Liver (tissue), 9 donors: ENCODE data around the gene RNPS1. TPM values are rescaled to one million over a fixed set of nuclear protein-coding genes. Genes with fewer than 3 reads are reported as not detected.
A peak's percentile ranks its signal among the peaks of the same experiment; 100 is the strongest.

Experiments
- DNase-seq: peaks from one replicate; pipeline ENCODE4 v3.0.0-alpha.2; 2017; ENCODE audit warnings: low spot score
- H3K27ac ChIP-seq, 2 donors: one replicate each; pipeline ENCODE4 v1.7.0; 2013; ENCODE audit warnings: inconsistent platforms in 2 of 2, low read length in 2 of 2, control low read depth in 1 of 2, low read depth in 1 of 2, mild to moderate bottlenecking in 1 of 2
- H3K27me3 ChIP-seq, 4 donors: one replicate each; pipeline versions ENCODE4 v1.6.1 to v1.7.0; 2013; ENCODE audit warnings: low read length in 3 of 4, inconsistent platforms in 1 of 4, mild to moderate bottlenecking in 1 of 4, moderate library complexity in 1 of 4; ENCODE audit not compliant: control insufficient read depth in 4 of 4, insufficient read depth in 4 of 4
- H3K36me3 ChIP-seq, 4 donors: one replicate each; pipeline versions ENCODE4 v1.6.1 to v1.7.0; 2013; ENCODE audit warnings: low read length in 3 of 4, mild to moderate bottlenecking in 3 of 4, low read depth in 1 of 4, moderate library complexity in 1 of 4; ENCODE audit not compliant: control insufficient read depth in 4 of 4, insufficient read depth in 3 of 4
- H3K4me1 ChIP-seq, 4 donors: one replicate each; pipeline versions ENCODE4 v1.6.1 to v1.7.0; 2013; ENCODE audit warnings: low read length in 3 of 4, mild to moderate bottlenecking in 3 of 4, moderate library complexity in 1 of 4; ENCODE audit not compliant: control insufficient read depth in 4 of 4, insufficient read depth in 4 of 4
- H3K4me3 ChIP-seq, 3 donors: one replicate each; pipeline versions ENCODE4 v1.6.1 to v1.7.0; 2013; ENCODE audit warnings: low read length in 3 of 3, control low read depth in 1 of 3, low read depth in 1 of 3, mild to moderate bottlenecking in 1 of 3
- H3K9ac ChIP-seq, 2 donors: one replicate each; pipeline ENCODE4 v1.7.0; 2013; ENCODE audit warnings: low read length in 2 of 2, mild to moderate bottlenecking in 2 of 2, moderate library complexity in 2 of 2, control low read depth in 1 of 2, low read depth in 1 of 2
- H3K9me3 ChIP-seq, 4 donors: one replicate each; pipeline versions ENCODE4 v1.6.1 to v1.7.0; 2013; ENCODE audit warnings: low read length in 3 of 4; ENCODE audit not compliant: control insufficient read depth in 4 of 4
- ATF3 ChIP-seq: IDR thresholded peaks from 2 replicates; pipeline ENCODE4 v1.6.1; 2016; ENCODE audit warnings: antibody characterized with exemption
- CTCF ChIP-seq: fragments of 150-350 bp; IDR thresholded peaks from 2 replicates; pipeline ENCODE4 v1.5.1; 2017; ENCODE audit warnings: improper control_type of control experiment, low read depth, low read length; ENCODE audit not compliant: missing input control
- FOXA1 ChIP-seq: IDR thresholded peaks from 2 replicates; pipeline ENCODE4 v1.6.1; 2016; ENCODE audit warnings: antibody characterized with exemption
- FOXA2 ChIP-seq: IDR thresholded peaks from 2 replicates; pipeline ENCODE4 v1.6.1; 2016; ENCODE audit warnings: antibody characterized with exemption
- GABPA ChIP-seq, 2 donors: IDR thresholded peaks in 1 of 2; conservative IDR thresholded peaks in 1 of 2; 2 replicates each; pipeline ENCODE4 v1.6.1; 2016; ENCODE audit warnings: antibody characterized with exemption in 2 of 2, mild to moderate bottlenecking in 1 of 2, moderate library complexity in 1 of 2
- HNF4A ChIP-seq, 2 donors: conservative IDR thresholded peaks; 2 replicates each; pipeline ENCODE4 v1.6.1; 2016; ENCODE audit warnings: antibody characterized with exemption in 2 of 2, mild to moderate bottlenecking in 2 of 2
- JUND ChIP-seq, 2 donors: IDR thresholded peaks; 2 replicates each; pipeline ENCODE4 v1.6.1; 2016; ENCODE audit warnings: antibody characterized with exemption in 2 of 2
- NR2F2 ChIP-seq: IDR thresholded peaks from 2 replicates; pipeline ENCODE4 v1.6.1; 2016; ENCODE audit warnings: antibody characterized with exemption
- RAD21 ChIP-seq, 2 donors: IDR thresholded peaks; 2 replicates each; pipeline ENCODE4 v1.6.1; 2016; ENCODE audit warnings: antibody characterized with exemption in 2 of 2, mild to moderate bottlenecking in 2 of 2
- REST ChIP-seq: IDR thresholded peaks from 2 replicates; pipeline ENCODE4 v1.6.1; 2016; ENCODE audit warnings: antibody characterized with exemption, mild to moderate bottlenecking
- RXRA ChIP-seq, 2 donors: IDR thresholded peaks; 2 replicates each; pipeline ENCODE4 v1.6.1; 2017 to 2018; ENCODE audit warnings: antibody characterized with exemption in 2 of 2, mild to moderate bottlenecking in 1 of 2
- SP1 ChIP-seq: IDR thresholded peaks from 2 replicates; pipeline ENCODE4 v1.6.1; 2018; ENCODE audit warnings: antibody characterized with exemption, mild to moderate bottlenecking
- TAF1 ChIP-seq: conservative IDR thresholded peaks from 2 replicates; pipeline ENCODE4 v1.6.1; 2016; ENCODE audit warnings: antibody characterized with exemption, mild to moderate bottlenecking
- ZBTB33 ChIP-seq: IDR thresholded peaks from 2 replicates; pipeline ENCODE4 v1.6.1; 2016; ENCODE audit warnings: antibody characterized with exemption
- WGBS: extraction: QIAGEN DNeasy Blood & Tissue Kit; methylation state at CpG from one replicate; pipeline ENCODE4 v1.1.7; 2013; 5-methylcytosine and 5-hydroxymethylcytosine counted together
- polyA plus RNA-seq, 2 donors: library from polyadenylated mRNA; stranded (reverse) in 1 of 2; unstranded in 1 of 2; fragments of 200-250 nt in 1 of 2; fragments of >200 nt in 1 of 2; fragmentation: Nextera tagmentation in 1 of 2; extraction: Ambion mirVana in 1 of 2; gene quantifications; one replicate each; pipeline versions ENCODE4 v1.2.1 to v1.2.3, GENCODE V29; 2013 to 2015
- total RNA-seq, 2 donors: library from RNA; depleted of rRNA; stranded (reverse); fragments of >200 nt; gene quantifications; one replicate each; pipeline ENCODE4 v1.2.3, GENCODE V29; 2014
- TF ChIP-seq, protein P1 (sequence below): IDR thresholded peaks from 2 replicates; pipeline ENCODE4 v1.6.1; 2016; ENCODE audit warnings: antibody characterized with exemption
- donor health status: healthy.
- donor health status: healthy.
- donor health status: healthy.
- donor health status: healthy.
- donor health status: healthy.

Gene RNPS1
- total and polyA plus RNA-seq, 4 donors, result 31.3 to 38.2 (median 36.7) TPM

DNA sequence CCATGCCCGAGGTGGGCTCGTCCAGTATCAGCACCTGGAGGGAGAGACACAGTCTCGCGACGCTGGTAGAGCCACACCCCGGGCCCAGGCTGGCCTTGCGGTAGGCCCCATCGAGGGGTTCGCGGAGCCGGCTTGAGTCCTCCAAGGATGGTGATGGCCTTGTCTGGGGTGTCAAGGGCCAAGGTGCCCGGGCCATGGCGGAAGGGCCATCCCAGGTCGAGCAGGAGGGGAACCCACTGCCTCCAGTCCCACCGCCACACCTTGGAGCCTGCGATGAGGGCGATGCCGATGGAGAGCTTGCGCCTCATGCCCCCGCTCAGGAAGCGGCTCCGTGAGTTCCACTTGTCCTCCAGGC is 29.6 kb upstream of the RNPS1 start:
- Histone ChIP-seq H3K4me1 (no peaks in the 10 kb centered on the region), H3K27me3 (no peaks in the 10 kb centered on the region), H3K4me3 (no peak overlapping the region), H3K36me3 (no peaks in the 10 kb centered on the region), H3K27ac (no peak overlapping the region), H3K9me3 (no peaks in the 10 kb centered on the region), H3K9ac (no peak overlapping the region)
- WGBS, result 97% methylated on average over 22 of the region's 22 CpGs
- TF ChIP-seq, protein P1, sequence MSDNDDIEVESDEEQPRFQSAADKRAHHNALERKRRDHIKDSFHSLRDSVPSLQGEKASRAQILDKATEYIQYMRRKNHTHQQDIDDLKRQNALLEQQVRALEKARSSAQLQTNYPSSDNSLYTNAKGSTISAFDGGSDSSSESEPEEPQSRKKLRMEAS, result no peak
- TF ChIP-seq RXRA (IDR thresholded peaks at IDR 0.05), result no peak
- DNase-seq, result no peak

DNA sequence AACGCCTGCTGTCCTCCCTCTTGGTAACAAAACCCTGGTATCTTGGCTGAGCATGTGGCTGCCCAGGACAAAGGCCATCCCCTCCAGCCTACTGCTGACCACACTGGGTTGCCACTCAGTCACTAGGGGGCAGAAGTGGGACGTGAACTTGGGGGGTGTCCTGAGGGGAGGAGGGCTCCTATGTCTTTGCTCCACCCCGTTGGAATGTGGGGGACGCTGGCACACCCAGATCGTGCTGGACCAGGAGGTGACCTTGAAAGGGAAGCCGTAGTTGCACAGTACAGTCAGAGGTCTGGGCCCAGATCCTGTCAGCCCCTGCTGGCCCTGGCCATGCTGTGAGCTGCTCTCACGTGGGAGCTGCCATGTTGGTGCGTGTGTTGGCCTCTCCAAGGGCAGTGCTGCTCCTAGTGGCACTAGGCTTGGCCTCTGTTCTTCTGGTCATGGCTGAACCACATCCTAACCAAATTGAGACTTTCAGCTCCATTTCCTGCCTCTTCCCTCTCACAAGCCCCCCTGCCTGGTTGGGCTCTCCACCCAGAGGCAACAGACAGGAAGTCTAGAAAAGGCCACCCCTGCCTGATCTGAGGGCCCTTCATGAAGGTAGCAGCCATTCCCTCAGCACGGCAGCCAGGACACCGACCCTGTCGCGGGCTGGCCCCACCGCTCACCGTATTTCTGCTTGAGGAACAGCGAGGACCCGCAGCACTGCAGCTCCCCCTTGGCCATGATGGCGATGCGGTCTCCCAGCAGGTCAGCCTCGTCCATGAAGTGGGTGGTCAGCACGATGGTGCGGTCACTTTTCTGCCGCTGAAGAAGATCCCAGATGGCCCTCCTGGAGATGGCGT is 29.0 kb upstream of the RNPS1 start:
- no peaks in the 10 kb centered on the region for H3K9me3 ChIP-seq
- no peak overlapping the region for H3K4me3 ChIP-seq
- no peak overlapping the region for H3K27ac ChIP-seq
- H3K27me3 ChIP-seq, result no peaks in the 10 kb centered on the region
- H3K36me3 ChIP-seq, result no peaks in the 10 kb centered on the region
- H3K4me1 ChIP-seq, result no peaks in the 10 kb centered on the region
- H3K9ac ChIP-seq, result no peak overlapping the region
- WGBS, result 83% methylated on average over 23 of the region's 23 CpGs
- TF ChIP-seq ATF3 (no peak), CTCF (peak; percentile 40), HNF4A (conservative IDR thresholded peaks at IDR 0.05) (peak; percentile 4 to 17), NR2F2 (no peak), SP1 (no peak), RAD21 (IDR thresholded peaks at IDR 0.05) (peak in 1 of 2 donors; percentile 75)
- no peak for DNase-seq

DNA sequence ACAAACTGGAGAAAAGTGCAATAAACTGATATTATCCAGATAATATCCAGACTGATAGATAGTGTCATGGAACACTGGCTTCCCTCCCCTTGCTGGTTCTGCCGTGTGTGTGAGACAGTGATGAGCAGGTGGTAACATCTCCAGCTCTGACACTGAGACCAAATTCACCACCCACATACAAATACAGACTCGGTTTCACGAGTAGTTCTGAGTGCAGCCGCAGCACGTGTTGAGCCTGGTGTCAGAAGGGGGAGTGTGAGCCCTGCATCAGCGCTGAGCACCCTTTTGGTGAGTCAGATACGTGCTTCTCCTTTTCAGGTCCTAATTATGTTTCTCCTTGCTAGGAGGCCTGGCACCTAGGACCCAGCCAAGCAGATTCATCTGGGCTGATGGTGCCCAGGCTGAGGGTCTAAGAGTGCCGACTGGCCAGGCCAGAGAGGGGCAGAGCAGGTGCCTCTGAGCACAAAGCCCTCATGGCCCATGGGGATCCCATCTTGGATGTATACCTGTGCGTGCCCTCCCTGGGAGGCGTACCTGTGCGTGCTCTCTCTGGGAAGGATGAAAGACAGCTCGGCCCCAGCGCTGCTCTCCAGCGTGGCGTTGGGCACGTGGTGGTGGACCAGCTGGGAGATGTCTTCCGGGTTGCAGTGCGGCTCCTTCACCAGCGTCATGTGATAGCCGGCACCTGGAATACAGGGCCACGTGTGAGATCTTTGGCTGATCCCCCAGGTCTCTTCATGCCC is 27.3 kb upstream of the RNPS1 start:
- Histone ChIP-seq H3K36me3 (no peaks in the 10 kb centered on the region), H3K9ac (no peak overlapping the region), H3K27ac (no peak overlapping the region), H3K4me1 (no peaks in the 10 kb centered on the region), H3K27me3 (no peaks in the 10 kb centered on the region), H3K9me3 (no peaks in the 10 kb centered on the region), H3K4me3 (no peak overlapping the region)
- 91% methylated on average over 21 of the region's 21 CpGs for WGBS
- no peak for DNase-seq
- no peak for TF ChIP-seq FOXA1
- TF ChIP-seq RXRA (IDR thresholded peaks at IDR 0.05), result no peak
- no peak for TF ChIP-seq ZBTB33
- TF ChIP-seq, protein P1, result no peak
- no peak for TF ChIP-seq FOXA2
- no peak for TF ChIP-seq NR2F2
- no peak for TF ChIP-seq GABPA (IDR thresholded peaks at IDR 0.05 in 1 of 2, conservative IDR thresholded peaks at IDR 0.05 in 1 of 2)
- TF ChIP-seq TAF1, result no peak
- no peak for TF ChIP-seq JUND (IDR thresholded peaks at IDR 0.05)
- no peak for TF ChIP-seq REST
